Right ventricle myocardium inferior (tissue), 1 donor: ENCODE measurements around the gene PPM1F. TPM values are rescaled to one million over a fixed set of nuclear protein-coding genes. Genes with fewer than 3 reads are reported as not detected.
"Not testable (repeated sequence)": the region's sequence is repeated elsewhere in the genome, so short reads cannot be mapped to it uniquely, and the experiment has no call there.

Source experiments
- ATAC-seq: fragments of 200-7000 bp; cut with Tn5 transposase; one replicate; pipeline ENCODE4 v1.9.1; 2020; ENCODE audit warnings: mild to moderate bottlenecking, moderate library complexity
- DNase-seq: peaks from one replicate; pipeline ENCODE4 v3.0.0; 2021; ENCODE audit errors: missing footprints
- intact Hi-C: fragments of 100-400 bp; cut with DNase I; formaldehyde crosslinking; loops from one replicate; pipeline ENCODE4 v1.11.0; 2022
- total RNA-seq: library from RNA; stranded (reverse); fragmentation: NEBNext Ultra II Directional; extraction: Animal tissue kit (Norgen Biotek cat#: 25700); gene quantifications from one replicate; pipeline ENCODE4 v1.2.1, GENCODE V29; 2021
- donor health status: DM: no; HTN: yes; CAD: no; lungs with severe emphysema.

Gene PPM1F
- total RNA-seq, 1 donor from 2014 or later: 18.9 TPM

GRCh38 chr22:21946262-21946925 is 6.3 kb downstream of the PPM1F start:
- intact Hi-C loops: no loop called here
- ATAC-seq: no peak
- no peak for DNase-seq

- ATAC-seq (no peak), DNase-seq (no peak)
- intact Hi-C loops: no loop called here
Measured at GRCh38 chr22:21945453-21946261, 7.0 kb downstream of the PPM1F start.

DNA sequence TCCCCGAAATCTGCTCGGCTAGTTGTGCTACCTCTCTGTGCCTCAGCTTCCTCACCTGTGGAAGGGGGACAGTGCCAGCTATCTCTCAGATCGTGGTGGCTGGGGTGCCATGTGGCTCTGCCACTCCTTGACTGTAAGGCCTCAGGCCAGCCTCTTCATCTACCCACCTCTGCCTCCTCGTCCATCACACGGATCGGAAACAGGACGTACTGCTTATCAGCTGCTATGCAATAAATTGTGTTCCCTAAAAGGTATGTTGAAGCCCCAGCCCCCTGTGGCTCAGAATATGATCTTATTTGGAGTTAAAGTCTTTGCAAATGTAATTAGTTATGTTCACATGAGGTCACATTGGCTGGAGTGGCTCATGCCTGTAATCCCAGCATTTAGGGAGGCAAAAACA is 7.8 kb downstream of the PPM1F start:
- no peak for ATAC-seq
- intact Hi-C loops: no loop called here
- no peak for DNase-seq

GRCh38 chr22:21943571-21944448 is 8.8 kb downstream of the PPM1F start:
- intact Hi-C loops: no loop called here
- no peak for ATAC-seq
- no peak for DNase-seq

GRCh38 chr22:21942407-21943343 is 10.0 kb downstream of the PPM1F start:
- ATAC-seq (peak; percentile 50), DNase-seq (peak; percentile 94)
- intact Hi-C loops: no loop called here

DNA sequence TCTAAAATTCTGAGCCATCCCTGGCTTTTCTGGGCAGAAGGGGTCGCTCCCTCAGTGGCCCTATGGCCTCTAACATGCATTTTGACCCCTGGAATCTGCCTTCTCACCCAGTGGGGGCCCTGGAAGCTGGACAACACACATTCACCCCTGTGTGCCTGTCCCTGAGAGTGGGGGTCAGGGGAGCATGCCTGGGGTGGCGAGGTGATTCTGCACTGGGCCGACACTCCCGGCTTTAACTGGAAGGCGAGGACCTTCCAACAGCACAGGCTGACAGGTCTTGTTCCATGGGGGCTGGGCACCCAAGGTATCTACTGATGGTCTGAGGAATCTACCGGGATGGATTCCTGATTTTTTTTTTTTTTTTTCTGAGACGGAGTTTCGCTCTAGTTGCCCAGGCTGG is 10.7 kb downstream of the PPM1F start:
- DNase-seq: no peak
- intact Hi-C loops: no loop called here
- ATAC-seq: no peak

- ATAC-seq (no peak), DNase-seq (no peak)
- intact Hi-C loops: no loop called here
Measured at GRCh38 chr22:21940521-21940920, 12.1 kb downstream of the PPM1F start.

- not testable (repeated sequence) for DNase-seq, ATAC-seq
- intact Hi-C loops: loop anchor here (1.0 to 2.0 kb wide), 4 partner anchors 7 to 165 kb away; partner anchors contain the start of genes MAPK1 and PPM1F
Measured at GRCh38 chr22:21939935-21940334, 12.7 kb downstream of the PPM1F start.

GRCh38 chr22:21939461-21939913 is 13.2 kb downstream of the PPM1F start:
- DNase-seq (no peak), ATAC-seq (no peak)
- intact Hi-C loops: loop anchor here (1.0 to 2.0 kb wide), 4 partner anchors 8 to 165 kb away; partner anchors contain the start of genes MAPK1 and PPM1F

DNA sequence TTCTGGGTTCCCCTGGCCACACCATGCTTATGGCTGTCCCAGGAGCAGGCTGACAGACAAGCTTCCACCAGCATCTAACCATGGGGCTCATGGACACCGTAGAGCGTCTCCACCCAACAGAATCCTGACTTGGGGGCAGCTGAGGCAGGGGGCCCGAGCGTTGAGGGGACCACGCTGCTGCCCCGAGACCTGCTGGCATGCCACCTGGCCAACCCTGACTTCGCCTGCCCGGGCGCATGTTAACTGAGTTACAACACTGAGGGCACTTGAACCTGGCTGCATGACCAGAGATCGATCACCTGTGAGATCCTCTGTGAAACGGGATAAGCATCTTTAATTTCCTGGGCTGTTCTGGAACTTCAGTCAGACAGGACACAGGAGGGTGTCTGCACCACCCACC is 13.7 kb downstream of the PPM1F start:
- intact Hi-C loops: loop anchor here (1.0 to 2.0 kb wide), 5 partner anchors 8 to 226 kb away; partner anchors contain the start of genes MAPK1 and PPM1F
- ATAC-seq (no peak), DNase-seq (no peak)

GRCh38 chr22:21938071-21938822 is 14.4 kb downstream of the PPM1F start:
- DNase-seq (peak; percentile 96), ATAC-seq (peak; percentile 94)
- intact Hi-C loops: loop anchor here (1.0 to 2.0 kb wide), 4 partner anchors 15 to 225 kb away; partner anchors contain the start of genes MAPK1 and PPM1F

DNA sequence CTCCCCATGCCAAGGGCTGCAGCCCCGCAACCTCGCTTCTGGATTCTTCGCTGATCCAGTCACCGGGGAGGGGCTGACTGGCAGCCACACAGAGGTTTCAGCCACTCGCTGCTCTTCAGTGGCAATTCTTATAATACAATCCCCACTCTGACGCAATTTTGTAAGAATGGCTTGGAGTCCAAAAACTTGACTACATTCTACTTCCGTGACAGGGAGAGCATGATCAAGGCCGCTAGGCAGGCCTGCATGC is 14.9 kb downstream of the PPM1F start:
- peak; percentile 43 for ATAC-seq
- intact Hi-C loops: loop anchor here (1.0 to 2.0 kb wide), 4 partner anchors 15 to 224 kb away; partner anchors contain the start of genes MAPK1 and PPM1F
- DNase-seq: no peak

- no peak for DNase-seq
- intact Hi-C loops: no loop called here
- no peak for ATAC-seq
Measured at GRCh38 chr22:21937041-21937820, 15.4 kb downstream of the PPM1F start.

DNA sequence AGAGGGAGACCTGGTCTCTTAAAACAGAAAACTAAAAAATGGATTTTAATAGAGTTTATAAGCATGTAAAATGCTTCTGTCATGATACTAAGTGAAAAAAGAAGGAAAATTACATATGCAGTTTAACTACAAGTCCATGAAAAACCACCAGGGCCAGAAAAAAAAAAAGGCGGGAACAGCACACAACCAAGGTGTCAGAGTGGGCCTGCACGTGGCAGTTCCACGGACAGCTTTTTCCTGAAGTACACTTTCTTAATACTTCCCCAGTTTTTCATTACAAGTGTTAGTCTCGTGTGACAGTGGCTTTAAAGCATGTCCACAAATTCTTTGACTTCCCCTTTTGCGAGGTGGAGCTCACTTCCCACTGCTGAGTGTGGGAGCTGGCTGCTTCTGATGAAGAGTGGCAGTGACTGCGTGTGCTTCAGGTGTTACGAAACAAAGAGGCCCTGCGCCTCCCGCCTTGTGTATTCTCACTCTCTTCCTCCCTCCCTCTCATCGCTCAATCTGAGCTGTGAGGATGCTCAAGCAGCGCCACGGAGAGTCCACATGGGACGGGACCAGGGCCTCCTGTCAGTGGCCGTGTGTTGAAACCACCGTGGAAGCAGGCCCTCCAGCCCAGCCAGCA is 16.4 kb downstream of the PPM1F start:
- DNase-seq: peak; percentile 85
- ATAC-seq: no peak
- intact Hi-C loops: no loop called here

GRCh38 chr22:21933910-21934309 is 18.7 kb downstream of the PPM1F start:
- ATAC-seq (no peak), DNase-seq (no peak)
- intact Hi-C loops: no loop called here

DNA sequence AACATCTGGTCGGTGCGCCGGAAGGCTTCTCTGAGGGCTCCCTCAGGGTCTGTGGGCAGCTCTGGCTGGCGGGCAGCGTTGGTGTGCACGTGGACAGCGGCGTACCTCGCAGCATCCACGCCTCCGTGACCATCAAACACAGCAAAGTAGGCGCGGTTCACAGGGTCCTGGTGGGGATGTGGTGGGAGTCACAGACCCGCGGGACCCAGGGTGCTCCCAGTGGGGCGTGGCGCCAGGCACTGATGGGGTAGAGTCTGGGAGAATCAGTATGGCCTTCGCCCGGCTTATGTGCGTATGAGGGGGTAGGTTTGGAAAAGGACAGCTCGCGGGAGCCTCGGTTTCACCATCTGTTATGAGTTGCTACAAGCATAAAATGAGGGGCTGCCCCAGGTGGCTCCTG is 19.2 kb downstream of the PPM1F start:
- intact Hi-C loops: no loop called here
- ATAC-seq (no peak), DNase-seq (no peak)
